Measurements from ENCODE around the gene NRIP3. TPM values are rescaled to one million over a fixed set of nuclear protein-coding genes. Genes with fewer than 3 reads are reported as not detected.

Gene NRIP3
- total RNA-seq, 1 experiment from 2014 or later, result not detected

- ATAC-seq (no peak), DNase-seq (no peak)
- H4K20me1 ChIP-seq (ENCODE audit: low read length), result no peaks in the 10 kb centered on the region
- H2AFZ ChIP-seq (ENCODE audit: low read length), result no peak overlapping the region
- ChIA-PET POLR2A (ENCODE audit: unreplicated experiment) (no interaction called here), CTCF (no interaction called here)
- intact Hi-C loops (cut with micrococcal nuclease), result no loop called here
- no peak overlapping the region for H3K27ac ChIP-seq (ENCODE audit: low read length)
- H3K9me2 ChIP-seq (replicated peaks; ENCODE audit: low read length), result no peaks in the 10 kb centered on the region
- no peaks in the 10 kb centered on the region for H3F3A ChIP-seq (ENCODE audit: low read length, unreplicated experiment)
- no peaks in the 10 kb centered on the region for H3K36me3 ChIP-seq (ENCODE audit: low read depth, low read length)
- TF ChIP-seq CTCF (conservative IDR thresholded peaks at IDR 0.05; ENCODE audit: low read depth, low read length) (no peak), EZH2phosphoT487 (IDR thresholded peaks at IDR 0.05; ENCODE audit: borderline replicate concordance, low read length) (no peak), EZH2 (IDR thresholded peaks at IDR 0.05; ENCODE audit: low read length, unreplicated experiment) (no peak)
- H3K4me1 ChIP-seq (ENCODE audit: insufficient read depth, low read length), result no peaks in the 10 kb centered on the region
- BruUV-seq (replicated peaks), result no TSS peak
- H3K79me2 ChIP-seq (ENCODE audit: low read length), result no peaks in the 10 kb centered on the region
- no peak overlapping the region for H3K4me3 ChIP-seq (ENCODE audit: low read length)
- no peak overlapping the region for H3K9ac ChIP-seq (ENCODE audit: low read length)
- no peaks in the 10 kb centered on the region for H3K9me3 ChIP-seq (ENCODE audit: low read length)
- H3K4me2 ChIP-seq (ENCODE audit: low read length), result no peak overlapping the region
- no peaks in the 10 kb centered on the region for H3K27me3 ChIP-seq (ENCODE audit: low read length)
Observed at GRCh38 chr11:8973121-8973520, 30.7 kb downstream of the NRIP3 start.

- no peaks in the 10 kb centered on the region for H3K9me3 ChIP-seq (ENCODE audit: low read length)
- POLR2A ChIA-PET (ENCODE audit: unreplicated experiment), result no interaction called here
Observed at GRCh38 chr11:8971924-8972316, 31.9 kb downstream of the NRIP3 start.

More at GRCh38 chr11:8971924-8972316, 31.9 kb downstream of the NRIP3 start:
- intact Hi-C loops (cut with micrococcal nuclease), result no loop called here
- H3K9me2 ChIP-seq (replicated peaks; ENCODE audit: low read length), result no peaks in the 10 kb centered on the region
- no peak overlapping the region for H3K4me2 ChIP-seq (ENCODE audit: low read length)
- TF ChIP-seq CTCF (conservative IDR thresholded peaks at IDR 0.05; ENCODE audit: low read depth, low read length) (no peak), EZH2phosphoT487 (IDR thresholded peaks at IDR 0.05; ENCODE audit: borderline replicate concordance, low read length) (no peak), EZH2 (IDR thresholded peaks at IDR 0.05; ENCODE audit: low read length, unreplicated experiment) (no peak)
- H2AFZ ChIP-seq (ENCODE audit: low read length), result no peak overlapping the region
- no peaks in the 10 kb centered on the region for H3K4me1 ChIP-seq (ENCODE audit: insufficient read depth, low read length)
- H3K79me2 ChIP-seq (ENCODE audit: low read length), result no peaks in the 10 kb centered on the region
- no peak overlapping the region for H3K9ac ChIP-seq (ENCODE audit: low read length)
- no peaks in the 10 kb centered on the region for H3K27me3 ChIP-seq (ENCODE audit: low read length)
- H3F3A ChIP-seq (ENCODE audit: low read length, unreplicated experiment), result no peaks in the 10 kb centered on the region
- no peak for DNase-seq
- CTCF ChIA-PET, result no interaction called here
- H3K4me3 ChIP-seq (ENCODE audit: low read length), result no peak overlapping the region
- H3K36me3 ChIP-seq (ENCODE audit: low read depth, low read length), result no peaks in the 10 kb centered on the region
- no TSS peak for BruUV-seq (replicated peaks)
- ATAC-seq, result no peak
- no peaks in the 10 kb centered on the region for H4K20me1 ChIP-seq (ENCODE audit: low read length)
- H3K27ac ChIP-seq (ENCODE audit: low read length), result no peak overlapping the region

Data from PC-3 (cell line).